Stimulated activated CD4-positive, alpha-beta T cell treated with anti-CD3 and anti-CD28 coated beads, TNF-alpha, amount 100 ng/mL, for 4 hours (primary cell): ENCODE measurements around the gene CENPX.

ENCODE experiments used
- DNase-seq, 3 experiments: peaks; one replicate each; pipeline ENCODE4 v3.0.0-alpha.2; 2020; ENCODE audit warnings: low read depth in 3 of 3

Gene CENPX

GRCh38 chr17:81980707-81981343, 41.9 kb downstream of the CENPX start:
- no peak for DNase-seq

GRCh38 chr17:81980122-81980521, 42.6 kb downstream of the CENPX start:
- no peak for DNase-seq

GRCh38 chr17:81978524-81979298, 44.0 kb downstream of the CENPX start:
- DNase-seq = no peak

- peak; percentile 82 to 90 (median 84) for DNase-seq
Observed at GRCh38 chr17:81977211-81977808, 45.4 kb downstream of the CENPX start, which contains the start of gene ASPSCR1. Gene ASPSCR1 (plus strand): TSS chr17:81977629. CDS start chr17:81977647, 18 bp downstream.

- peak in 1 of 3 experiments; percentile 29 for DNase-seq
Observed at GRCh38 chr17:81976332-81977210, 46.1 kb downstream of the CENPX start.

- no peak for DNase-seq
Observed at GRCh38 chr17:81973432-81973831, 49.2 kb downstream of the CENPX start.

- DNase-seq = no peak
Observed at GRCh38 chr17:81968850-81969812, 53.5 kb downstream of the CENPX start.
